Adipose tissue (tissue), 3 donors: ENCODE measurements around the gene ATP11A. TPM values are rescaled to one million over a fixed set of nuclear protein-coding genes. Genes with fewer than 3 reads are reported as not detected.

Experiments used
- H3K27ac ChIP-seq: one replicate; pipeline ENCODE4 v1.5.1; 2013; ENCODE audit warnings: low read depth, low read length
- WGBS, 3 donors: extraction: QIAGEN DNeasy Blood & Tissue Kit; methylation state at CpG; one replicate each; pipeline ENCODE4 v1.1.7; 2013; 5-methylcytosine and 5-hydroxymethylcytosine counted together
- polyA plus RNA-seq, 3 donors: library from polyadenylated mRNA; stranded (reverse); fragments of 200-250 nt; gene quantifications; one replicate each; pipeline ENCODE4 v1.2.3, GENCODE V29; 2013
- donor health status: healthy with polysubstance abuse.
- donor health status: Bipolar disorder and iron deficiency.
- donor health status: healthy.

The ATP11A gene
- polyA plus RNA-seq, 3 donors: 8.1 to 12.0 (median 9.9) TPM

- 62 to 74% (median 73%) methylated on average over 14 of the region's 14 CpGs for WGBS, 3 donors
- no peak overlapping the region for H3K27ac ChIP-seq
Measured at GRCh38 chr13:112902101-112902651, 212.3 kb downstream of the ATP11A start.

DNA sequence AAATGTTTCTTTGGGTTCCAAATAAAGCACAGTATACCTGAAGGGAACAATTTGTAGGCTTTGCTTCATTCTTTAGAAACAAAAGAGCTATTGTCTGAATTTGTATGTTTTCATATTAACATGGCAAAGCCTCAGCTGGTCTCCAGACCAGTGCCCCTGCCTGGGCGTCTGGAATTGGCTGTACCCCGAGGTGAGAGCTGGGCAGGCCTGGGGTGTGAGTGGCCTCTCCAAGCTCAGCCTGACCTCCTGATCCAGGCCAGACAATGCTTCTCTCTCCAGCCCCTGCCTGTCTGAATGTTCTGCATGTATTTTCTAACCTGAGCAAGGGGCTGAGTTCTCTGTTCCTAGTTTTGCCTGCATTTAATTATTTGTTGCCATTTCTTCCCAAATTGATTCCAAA is 212.8 kb downstream of the ATP11A start:
- no peak overlapping the region for H3K27ac ChIP-seq
- WGBS, 3 donors: 61 to 97% (median 83%) methylated on average over 2 of the region's 2 CpGs

- no peak overlapping the region for H3K27ac ChIP-seq
- WGBS, 3 donors: 85 to 93% (median 89%) methylated on average over 8 of the region's 8 CpGs
Measured at GRCh38 chr13:112903071-112903577, 213.3 kb downstream of the ATP11A start.

DNA sequence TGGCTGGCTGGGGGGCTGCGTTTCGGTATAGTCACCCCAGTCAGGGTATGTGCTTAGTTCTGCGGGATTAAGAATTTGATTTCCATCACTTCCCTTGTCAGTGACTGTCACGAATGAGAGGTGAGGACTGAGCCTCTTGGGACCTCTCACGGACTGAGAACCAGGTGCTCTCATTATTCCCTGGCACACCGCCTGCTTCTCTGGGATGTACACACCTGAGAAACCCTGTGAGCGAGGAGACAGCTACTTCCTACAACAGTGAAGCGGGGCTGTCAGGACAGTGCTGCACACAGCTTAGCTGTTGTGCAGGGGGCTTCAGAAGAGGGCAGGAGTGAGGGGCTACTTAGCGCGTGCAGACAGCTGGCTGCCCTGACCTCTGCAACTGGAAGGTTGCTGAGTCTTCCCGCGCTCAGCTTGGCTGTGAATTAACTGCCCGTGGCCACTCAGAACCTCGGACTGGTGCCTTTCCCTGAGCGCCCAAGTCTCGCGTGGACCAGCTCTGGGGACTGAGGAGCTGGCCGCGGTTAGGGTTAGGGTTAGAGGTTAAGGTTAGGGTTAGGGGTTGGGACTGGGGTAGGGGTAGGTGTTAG is 213.9 kb downstream of the ATP11A start:
- WGBS, 3 donors: 87 to 94% (median 93%) methylated on average over 19 of the region's 19 CpGs

DNA sequence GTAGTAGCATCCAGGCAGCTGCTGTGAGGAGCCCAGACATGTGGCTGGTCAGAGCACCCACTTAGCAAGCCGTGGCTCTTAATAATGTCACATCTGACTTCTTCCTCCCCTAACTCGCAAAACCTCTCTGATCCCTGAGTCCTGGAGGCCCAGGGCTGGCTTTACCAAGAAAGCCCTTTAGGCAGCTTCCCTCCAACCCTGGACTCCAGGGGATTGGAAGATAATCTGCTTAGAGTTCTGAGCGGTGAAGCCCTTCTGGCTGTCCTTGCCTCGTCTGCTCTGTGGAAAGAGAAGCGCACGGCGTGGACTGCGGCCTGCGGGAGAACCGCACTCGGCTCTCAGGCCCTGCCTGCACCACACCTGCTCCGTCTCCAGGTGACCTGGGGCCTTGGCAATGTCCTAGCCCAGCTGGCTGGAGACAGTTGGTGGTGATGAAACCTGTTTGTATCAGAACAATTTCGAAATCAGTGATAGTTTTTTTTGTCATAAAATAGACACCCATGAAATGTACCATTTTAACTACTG is 214.7 kb downstream of the ATP11A start:
- H3K27ac ChIP-seq: no peak overlapping the region
- WGBS, 3 donors: 96 to 98% (median 96%) methylated on average over 13 of the region's 13 CpGs

More for the DNA sequence above, 213.9 kb downstream of the ATP11A start:
- H3K27ac ChIP-seq: no peak overlapping the region

GRCh38 chr13:112905086-112905485 is 215.2 kb downstream of the ATP11A start:
- WGBS, 3 donors: 96 to 98% (median 96%) methylated on average over 9 of the region's 9 CpGs
- H3K27ac ChIP-seq: no peak overlapping the region

DNA sequence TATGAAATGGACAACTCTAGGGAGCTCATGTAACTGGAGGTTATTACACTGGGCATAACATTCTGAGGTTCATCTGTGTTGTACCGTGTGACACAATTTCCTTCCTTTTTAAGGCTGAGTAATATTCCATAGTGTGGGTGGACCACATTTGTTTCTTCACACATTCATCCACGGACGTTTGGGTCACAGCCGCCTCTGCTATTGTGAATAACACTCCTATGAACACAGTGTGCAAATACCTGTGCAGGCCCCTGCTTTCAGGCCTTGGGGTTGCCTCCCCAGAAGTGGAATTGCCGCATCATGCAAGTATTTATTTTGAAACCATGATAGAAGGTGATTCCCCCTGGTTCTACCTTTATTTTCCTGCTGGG is 215.8 kb downstream of the ATP11A start:
- H3K27ac ChIP-seq: no peak overlapping the region
- WGBS, 3 donors: 79 to 84% (median 79%) methylated on average over 5 of the region's 5 CpGs

GRCh38 chr13:112905990-112906641 is 216.3 kb downstream of the ATP11A start:
- 85 to 92% (median 86%) methylated on average over 20 of the region's 20 CpGs for WGBS, 3 donors

GRCh38 chr13:112907286-112907685 is 217.4 kb downstream of the ATP11A start:
- WGBS, 3 donors: 89 to 94% (median 93%) methylated on average over 8 of the region's 8 CpGs
- H3K27ac ChIP-seq: no peak overlapping the region

More at GRCh38 chr13:112905990-112906641, 216.3 kb downstream of the ATP11A start:
- no peak overlapping the region for H3K27ac ChIP-seq

DNA sequence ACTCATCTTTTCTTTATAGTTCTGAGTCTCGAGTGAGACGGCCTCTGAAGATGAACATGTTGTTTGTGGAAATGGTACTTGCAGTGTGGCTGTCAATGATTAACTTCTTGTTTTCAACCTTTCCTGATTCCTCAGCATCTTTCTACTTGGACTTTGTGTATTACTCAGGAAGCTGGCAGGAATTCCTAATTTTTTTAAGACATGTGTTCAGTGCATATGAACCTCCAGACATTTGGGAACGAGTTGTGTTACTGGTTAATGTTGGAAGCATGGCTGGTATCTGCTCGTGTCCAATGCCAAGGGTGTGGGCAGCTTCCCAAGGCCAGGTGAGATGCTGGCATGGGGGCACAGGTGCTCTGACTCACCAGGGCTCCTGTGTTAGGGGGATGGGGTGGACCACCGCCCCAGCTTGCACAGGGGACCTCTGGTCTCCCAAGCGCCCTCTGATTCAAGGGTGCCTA is 218.1 kb downstream of the ATP11A start:
- 48 to 79% (median 71%) methylated on average over 6 of the region's 6 CpGs for whole genome bisulfite sequencing, 3 donors
- H3K27ac ChIP-seq: no peak overlapping the region

DNA sequence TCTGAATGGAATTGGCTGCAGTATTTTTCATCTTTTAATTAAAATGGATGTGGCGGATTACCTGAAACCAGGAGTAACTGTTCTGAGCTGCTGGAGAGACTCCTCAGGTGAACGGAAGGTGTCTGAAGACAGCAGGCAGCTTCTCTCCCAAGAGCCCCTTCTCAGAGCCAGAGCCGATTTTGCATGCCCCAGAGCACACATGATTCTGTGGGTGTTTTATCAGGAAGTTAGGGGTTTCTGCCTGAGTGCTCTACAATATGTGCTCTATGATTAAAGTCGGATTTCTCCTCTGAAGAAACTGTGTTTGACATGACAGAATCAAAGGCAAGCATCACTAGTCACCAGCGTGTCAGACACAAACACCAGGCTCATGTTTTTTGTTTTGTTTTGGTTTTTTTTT is 218.5 kb downstream of the ATP11A start:
- H3K27ac ChIP-seq: no peak overlapping the region

DNA sequence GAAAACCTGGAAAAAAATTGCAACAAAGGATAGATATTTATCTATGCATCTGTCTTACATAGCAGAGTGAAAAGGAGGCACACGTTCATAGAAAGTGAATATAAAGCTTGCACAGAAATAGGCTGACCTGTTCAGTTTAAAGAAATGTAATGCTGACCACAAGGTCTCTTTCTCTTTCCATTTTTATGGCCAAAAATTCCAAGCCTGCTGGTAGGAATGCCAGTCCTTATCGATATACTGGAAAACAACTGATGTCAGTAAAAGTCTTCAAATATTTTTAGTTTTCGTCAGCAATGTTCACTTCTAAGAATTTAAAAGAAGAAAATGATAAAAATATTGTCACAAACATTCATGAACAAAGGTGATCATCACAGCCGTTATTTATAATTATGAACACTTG is 220.2 kb downstream of the ATP11A start:
- WGBS, 3 donors: 66 to 83% (median 70%) methylated on average over 4 of the region's 4 CpGs
- H3K27ac ChIP-seq: no peak overlapping the region

More for the DNA sequence above, 218.5 kb downstream of the ATP11A start:
- WGBS, 3 donors: 80 to 88% (median 81%) methylated on average over 5 of the region's 5 CpGs

- 67 to 73% (median 70%) methylated on average over 27 of the region's 27 CpGs for WGBS, 3 donors
- no peak overlapping the region for H3K27ac ChIP-seq
Measured at GRCh38 chr13:112910616-112911280, 220.9 kb downstream of the ATP11A start.

DNA sequence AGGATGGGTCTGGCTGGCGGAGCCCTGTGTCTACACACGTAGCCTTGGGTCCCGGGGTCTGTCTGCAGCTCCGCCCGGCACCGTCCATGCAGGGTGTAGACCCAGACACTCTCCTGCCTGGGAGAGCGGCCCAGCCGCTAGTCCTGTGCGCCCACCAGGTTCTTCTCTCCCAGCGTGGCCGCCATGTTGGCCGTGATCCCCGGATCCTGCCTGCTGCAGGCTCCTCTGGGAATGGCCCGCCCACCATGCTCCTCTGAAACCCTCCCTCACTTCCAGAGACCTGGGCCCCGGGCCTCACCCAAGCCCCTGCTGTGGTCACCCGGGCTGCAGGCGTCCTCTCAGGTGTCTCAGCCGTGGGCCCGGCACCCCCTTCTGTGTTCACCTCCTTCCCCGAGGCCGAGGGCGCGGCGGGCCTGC is 221.5 kb downstream of the ATP11A start:
- no peak overlapping the region for H3K27ac ChIP-seq
- WGBS, 3 donors: 94 to 96% (median 95%) methylated on average over 24 of the region's 24 CpGs

GRCh38 chr13:112911883-112912282 is 222.0 kb downstream of the ATP11A start:
- 87 to 97% (median 93%) methylated on average over 6 of the region's 6 CpGs for WGBS, 3 donors
- no peak overlapping the region for H3K27ac ChIP-seq

DNA sequence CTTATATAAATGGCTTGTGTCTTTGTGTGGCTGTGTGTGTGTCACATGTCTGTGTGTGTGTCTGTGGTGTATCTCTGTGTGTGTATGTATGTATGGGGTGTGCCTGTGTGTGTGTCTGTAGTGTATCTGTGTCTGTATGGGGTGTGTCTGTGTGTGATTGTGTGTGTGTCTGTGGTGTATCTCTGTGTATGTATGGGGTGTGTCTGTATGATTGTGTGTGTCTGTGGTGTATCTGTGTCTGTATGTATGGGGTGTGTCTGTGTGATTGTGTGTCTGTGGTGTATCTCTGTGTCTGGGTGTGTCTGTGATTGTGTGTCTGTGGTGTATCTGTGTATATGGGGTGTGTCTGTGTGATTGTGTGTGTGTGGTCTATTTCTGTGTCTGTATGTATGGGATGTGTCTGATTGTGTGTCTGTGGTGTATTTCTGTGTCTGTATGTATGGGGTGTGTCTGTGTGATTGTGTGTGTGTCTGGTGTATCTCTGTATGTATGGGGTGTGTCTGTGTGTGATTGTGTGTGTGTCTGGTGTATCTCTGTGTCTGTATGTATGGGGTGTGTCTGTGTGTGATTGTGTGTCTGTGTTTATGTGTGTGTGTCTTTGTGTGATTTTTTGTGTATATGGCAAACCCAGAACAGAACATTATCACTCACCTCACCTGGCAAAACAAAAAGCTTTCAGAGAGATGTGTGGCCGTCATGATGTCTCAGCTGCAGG is 223.0 kb downstream of the ATP11A start:
- H3K27ac ChIP-seq: no peak overlapping the region
- WGBS, 3 donors: 47 to 68% (median 66%) methylated on average over 1 of the region's 1 CpG

DNA sequence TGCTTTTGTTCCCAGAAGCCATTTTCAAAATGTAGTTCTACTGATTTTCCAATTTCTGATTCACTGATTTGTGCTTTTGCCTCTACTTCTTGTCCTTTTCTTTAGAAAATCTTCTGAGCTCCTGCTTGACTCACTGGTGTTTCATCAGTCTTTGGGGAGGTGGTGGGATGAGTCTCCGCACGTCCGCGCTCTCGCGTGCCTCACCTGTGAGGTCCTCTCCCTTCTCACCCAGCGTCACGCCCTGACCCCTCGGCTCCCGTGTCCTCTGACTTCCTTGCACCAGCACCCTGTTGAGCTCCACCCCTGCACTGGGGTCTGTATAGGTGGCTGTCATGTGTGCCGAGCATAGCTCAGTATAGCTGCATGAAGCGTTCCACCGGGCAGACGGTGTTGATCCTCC is 226.5 kb downstream of the ATP11A start:
- WGBS, 3 donors: 93 to 96% (median 96%) methylated on average over 14 of the region's 14 CpGs
- no peak overlapping the region for H3K27ac ChIP-seq

DNA sequence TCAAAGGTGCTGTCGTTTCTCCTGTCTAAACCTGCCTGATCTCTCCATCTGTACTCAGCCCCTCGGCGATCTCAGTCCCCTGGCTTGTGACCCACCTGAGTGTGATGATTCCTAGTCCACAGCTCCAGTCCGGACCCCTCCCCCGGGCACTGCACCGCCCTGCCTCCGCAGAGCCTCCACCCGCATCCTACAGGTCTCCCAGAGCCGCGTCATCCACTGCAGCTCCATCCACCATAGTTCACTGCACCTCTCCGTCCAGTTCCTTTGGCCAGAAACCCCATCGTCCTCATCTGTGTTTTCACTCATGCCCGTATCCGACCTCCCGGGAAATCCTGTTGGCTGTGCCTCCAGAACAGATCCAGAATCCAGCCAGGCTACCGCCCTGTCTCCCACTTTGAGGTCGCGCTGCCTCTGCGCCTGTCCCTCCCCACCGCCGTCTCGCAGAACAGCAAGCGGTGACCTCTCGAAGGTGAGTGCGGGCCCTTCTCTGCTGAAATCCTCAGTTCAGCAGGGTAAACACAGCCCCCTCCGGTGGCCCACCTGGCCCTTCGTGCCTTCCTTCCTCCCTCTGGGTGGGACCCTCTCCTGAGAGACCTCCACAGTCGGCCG is 227.3 kb downstream of the ATP11A start:
- H3K27ac ChIP-seq: no peak overlapping the region
- 81 to 92% (median 86%) methylated on average over 29 of the region's 29 CpGs for WGBS, 3 donors
